OCI-LY3 (cell line): ENCODE results near the gene TBCK.

Experiments used
- H2AFZ ChIP-seq: fragments of 200-600, 300-600 bp; shearing (Covaris generic); 2 replicates; pipeline ENCODE4 v1.6.0; 2014; ENCODE audit warnings: antibody characterized with exemption, low read depth, low read length
- H3K27ac ChIP-seq: fragments of 200-600, 300-600 bp; sonication (generic); 2 replicates; pipeline ENCODE4 v1.5.1; 2014; ENCODE audit warnings: mild to moderate bottlenecking, low read length, moderate library complexity, mixed read lengths
- H3K27me3 ChIP-seq: fragments of 200-600, 300-600 bp; sonication (generic); 2 replicates; pipeline ENCODE4 v1.6.1; 2014; ENCODE audit warnings: low read depth, low read length, mixed read lengths
- H3K36me3 ChIP-seq: fragments of 200-600, 300-600 bp; sonication (generic); replicated peaks from 2 replicates; pipeline ENCODE3; 2014; ENCODE audit warnings: low read depth, low read length, mixed read lengths
- H3K4me1 ChIP-seq: fragments of 300-600, 200-600 bp; sonication (generic); 2 replicates; pipeline ENCODE4 v1.6.1; 2014; ENCODE audit warnings: low read length, mixed read lengths
- H3K4me2 ChIP-seq: fragments of 200-600, 300-600 bp; sonication (generic); 2 replicates; pipeline ENCODE4 v1.6.1; 2014; ENCODE audit warnings: low read length, mixed read lengths
- H3K4me3 ChIP-seq: fragments of 300-600, 200-600 bp; sonication (generic); 2 replicates; pipeline ENCODE4 v1.5.1; 2014; ENCODE audit warnings: antibody characterized with exemption, mild to moderate bottlenecking, low read length, moderate library complexity
- H3K79me2 ChIP-seq: fragments of 300-600, 200-600 bp; shearing (Covaris generic); 2 replicates; pipeline ENCODE4 v1.6.1; 2014; ENCODE audit warnings: mild to moderate bottlenecking, low read length, mixed read lengths
- H3K9ac ChIP-seq: fragments of 300-600, 200-600 bp; shearing (Covaris generic); 2 replicates; pipeline ENCODE4 v1.6.0; 2014; ENCODE audit warnings: mild to moderate bottlenecking, low read length, moderate library complexity
- H3K9me3 ChIP-seq: fragments of 200-600, 300-600 bp; shearing (Covaris generic); 2 replicates; pipeline ENCODE4 v1.6.1; 2014; ENCODE audit warnings: low read length, mixed read lengths; ENCODE audit not compliant: insufficient read depth
- H4K20me1 ChIP-seq: fragments of 200-600, 300-600 bp; sonication (generic); 2 replicates; pipeline ENCODE4 v1.6.1; 2016; ENCODE audit warnings: low read length, mixed read lengths; ENCODE audit not compliant: insufficient read depth
- CTCF ChIP-seq: fragments of 200-600, 300-600 bp; sonication (generic); IDR thresholded peaks from 2 replicates; pipeline ENCODE4 v1.5.1; 2014; ENCODE audit warnings: antibody characterized with exemption, low read length, low read depth
- EZH2phosphoT487 ChIP-seq: fragments of 200-600 bp; shearing (Covaris generic); IDR thresholded peaks from 2 replicates; pipeline ENCODE4 v1.6.1; 2018; ENCODE audit warnings: antibody characterized with exemption, mixed run types, low read depth

The TBCK gene

GRCh38 chr4:106172861-106173260 lies 143.1 kb downstream of the TBCK start:
- Histone ChIP-seq H3K27ac (no peak overlapping the region), H3K79me2 (no peaks in the 10 kb centered on the region), H3K36me3 (peaks cover 2% of the 10 kb centered on the region), H2AFZ (no peak overlapping the region), H3K9me3 (no peaks in the 10 kb centered on the region), H3K9ac (no peak overlapping the region), H3K4me1 (no peaks in the 10 kb centered on the region), H3K4me2 (no peak overlapping the region), H3K27me3 (no peaks in the 10 kb centered on the region), H3K4me3 (no peak overlapping the region), H4K20me1 (no peaks in the 10 kb centered on the region)
- TF ChIP-seq CTCF (no peak), EZH2phosphoT487 (no peak)

- Histone ChIP-seq H4K20me1 (no peaks in the 10 kb centered on the region), H2AFZ (no peak overlapping the region), H3K4me1 (no peaks in the 10 kb centered on the region), H3K36me3 (peaks cover 10% of the 10 kb centered on the region), H3K9ac (no peak overlapping the region), H3K27ac (no peak overlapping the region), H3K9me3 (no peaks in the 10 kb centered on the region), H3K79me2 (no peaks in the 10 kb centered on the region), H3K27me3 (no peaks in the 10 kb centered on the region), H3K4me2 (no peak overlapping the region), H3K4me3 (no peak overlapping the region)
- no peak for TF ChIP-seq CTCF
- TF ChIP-seq EZH2phosphoT487 = no peak
These were observed 150.5 kb downstream of the TBCK start for GRCh38 chr4:106165351-106166010.

- no peak overlapping the region for H3K9ac ChIP-seq
- H3K4me2 ChIP-seq = no peak overlapping the region
- H2AFZ ChIP-seq = no peak overlapping the region
- no peaks in the 10 kb centered on the region for H3K4me1 ChIP-seq
- H3K27me3 ChIP-seq = no peaks in the 10 kb centered on the region
- H3K79me2 ChIP-seq = no peaks in the 10 kb centered on the region
- no peaks in the 10 kb centered on the region for H3K9me3 ChIP-seq
- no peaks in the 10 kb centered on the region for H4K20me1 ChIP-seq
- no peak overlapping the region for H3K4me3 ChIP-seq
- TF ChIP-seq EZH2phosphoT487 (no peak), CTCF (no peak)
- peaks cover 8% of the 10 kb centered on the region for H3K36me3 ChIP-seq
- H3K27ac ChIP-seq = no peak overlapping the region
These were observed 153.7 kb downstream of the TBCK start for GRCh38 chr4:106162278-106162677.

GRCh38 chr4:106160560-106160959 lies 155.4 kb downstream of the TBCK start:
- no peaks in the 10 kb centered on the region for H4K20me1 ChIP-seq
- H3K9me3 ChIP-seq = no peaks in the 10 kb centered on the region
- H3K4me1 ChIP-seq = no peaks in the 10 kb centered on the region
- no peak overlapping the region for H3K27ac ChIP-seq
- H3K4me3 ChIP-seq = no peak overlapping the region
- peaks cover 8% of the 10 kb centered on the region for H3K36me3 ChIP-seq
- no peak for TF ChIP-seq CTCF
- no peak for TF ChIP-seq EZH2phosphoT487
- no peak overlapping the region for H3K9ac ChIP-seq
- no peaks in the 10 kb centered on the region for H3K79me2 ChIP-seq
- no peak overlapping the region for H2AFZ ChIP-seq
- no peaks in the 10 kb centered on the region for H3K27me3 ChIP-seq
- no peak overlapping the region for H3K4me2 ChIP-seq
